ENCODE data around the gene C1orf21.

GRCh38 chr1:184465489-184466146, 78.8 kb downstream of the C1orf21 start:
- no peak for TF ChIP-seq EZH2phosphoT487 (IDR thresholded peaks at IDR 0.05; ENCODE audit: borderline replicate concordance, low read depth)
- no peak for TF ChIP-seq RFX5 (IDR thresholded peaks at IDR 0.05; ENCODE audit: low read length)
- TF ChIP-seq CTCF (IDR thresholded peaks at IDR 0.05) = no peak
- TF ChIP-seq, protein P1, sequence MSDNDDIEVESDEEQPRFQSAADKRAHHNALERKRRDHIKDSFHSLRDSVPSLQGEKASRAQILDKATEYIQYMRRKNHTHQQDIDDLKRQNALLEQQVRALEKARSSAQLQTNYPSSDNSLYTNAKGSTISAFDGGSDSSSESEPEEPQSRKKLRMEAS (IDR thresholded peaks at IDR 0.05; ENCODE audit: low read depth) = no peak
- TF ChIP-seq POLR2AphosphoS5 (IDR thresholded peaks at IDR 0.05; ENCODE audit: low read depth, low read length) = no peak
- no peak for TF ChIP-seq SIN3A (IDR thresholded peaks at IDR 0.05; ENCODE audit: borderline replicate concordance, low read depth, low read length)
- no peak for TF ChIP-seq SMC3 (IDR thresholded peaks at IDR 0.05; ENCODE audit: low read depth, low read length)
- no peak for TF ChIP-seq ELF1 (IDR thresholded peaks at IDR 0.05)
- no peak for TF ChIP-seq EP300 (IDR thresholded peaks at IDR 0.05; ENCODE audit: borderline replicate concordance in 1 of 2, low read depth in 1 of 2, low read length in 1 of 2)
- TF ChIP-seq TAF1 (IDR thresholded peaks at IDR 0.05; ENCODE audit: borderline replicate concordance, low read depth, low read length) = no peak
- TF ChIP-seq, protein P2, sequence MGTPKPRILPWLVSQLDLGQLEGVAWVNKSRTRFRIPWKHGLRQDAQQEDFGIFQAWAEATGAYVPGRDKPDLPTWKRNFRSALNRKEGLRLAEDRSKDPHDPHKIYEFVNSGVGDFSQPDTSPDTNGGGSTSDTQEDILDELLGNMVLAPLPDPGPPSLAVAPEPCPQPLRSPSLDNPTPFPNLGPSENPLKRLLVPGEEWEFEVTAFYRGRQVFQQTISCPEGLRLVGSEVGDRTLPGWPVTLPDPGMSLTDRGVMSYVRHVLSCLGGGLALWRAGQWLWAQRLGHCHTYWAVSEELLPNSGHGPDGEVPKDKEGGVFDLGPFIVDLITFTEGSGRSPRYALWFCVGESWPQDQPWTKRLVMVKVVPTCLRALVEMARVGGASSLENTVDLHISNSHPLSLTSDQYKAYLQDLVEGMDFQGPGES (IDR thresholded peaks at IDR 0.05; ENCODE audit: low read depth, low read length) = no peak

All from SK-N-SH (cell line).